ENCODE data around the gene UBAP1L. TPM values are rescaled to one million over a fixed set of nuclear protein-coding genes. Genes with fewer than 3 reads are reported as not detected.
"Not testable (repeated sequence)": the region's sequence is repeated elsewhere in the genome, so short reads cannot be mapped to it uniquely, and the experiment has no call there.

The UBAP1L gene
- total RNA-seq, 2 donors from 2014 or later = 3.4 to 4.6 TPM

DNA sequence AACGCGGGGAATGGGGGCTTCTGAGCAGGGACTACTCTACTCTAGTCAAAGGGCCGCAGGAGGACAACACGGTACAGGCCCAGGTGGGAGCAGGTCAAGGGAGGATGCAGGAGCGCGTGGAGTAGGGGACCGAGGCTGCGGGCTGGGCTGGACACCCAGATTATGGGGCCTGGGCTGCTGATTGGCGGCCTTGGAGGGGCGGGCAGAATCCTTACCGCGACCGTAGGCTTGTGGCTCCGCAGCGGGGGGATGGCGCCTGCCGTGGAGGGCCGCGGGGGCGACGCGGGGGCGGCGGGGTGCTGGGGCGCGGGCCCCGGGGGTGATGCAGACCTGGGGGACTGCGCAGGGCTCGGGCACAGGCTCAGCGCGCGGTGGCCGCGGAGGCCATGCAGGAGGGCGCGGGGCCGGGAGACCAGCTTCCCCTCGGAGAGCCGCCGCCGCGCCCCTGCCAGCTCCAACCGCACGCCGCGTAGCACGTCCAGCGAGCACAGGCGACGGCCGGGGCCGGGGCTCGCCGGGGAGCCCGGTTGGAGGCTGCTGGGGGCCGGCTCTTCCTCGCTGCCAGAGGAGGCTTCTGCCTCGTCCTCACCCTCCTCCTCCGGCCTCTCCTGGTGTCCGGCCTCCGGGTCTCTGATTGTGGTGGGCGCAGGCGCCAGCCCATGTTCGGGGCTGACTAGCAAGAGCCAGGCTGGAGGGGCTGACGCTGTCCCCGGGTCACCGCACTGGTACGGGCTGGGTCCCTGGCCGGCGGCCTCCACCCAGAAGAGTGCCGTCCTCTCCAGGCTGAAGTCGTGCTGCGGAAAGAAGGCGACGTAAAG is 12.9 kb downstream of the UBAP1L start:
- Histone ChIP-seq H3K9me3 (no peaks in the 10 kb centered on the region), H3K27me3 (no peaks in the 10 kb centered on the region), H3K36me3 (replicated peaks in 1 of 2; ENCODE audit: insufficient read depth in 1 of 2, low read depth in 2 of 2) (peaks cover 6 to 9% of the 10 kb centered on the region in 2 donors), H3K4me1 (no peaks in the 10 kb centered on the region), H3K27ac (no peak overlapping the region), H3K4me3 (no peak overlapping the region)
- peak; percentile 12 for ATAC-seq
- TF ChIP-seq POLR2A (IDR thresholded peaks at IDR 0.05) = no peak
- 85 to 87% methylated on average over 43 to 47 of the region's 75 CpGs for WGBS, 2 donors
- no peak for DNase-seq
- intact Hi-C loops (cut with DNase I) = no loop called here

DNA sequence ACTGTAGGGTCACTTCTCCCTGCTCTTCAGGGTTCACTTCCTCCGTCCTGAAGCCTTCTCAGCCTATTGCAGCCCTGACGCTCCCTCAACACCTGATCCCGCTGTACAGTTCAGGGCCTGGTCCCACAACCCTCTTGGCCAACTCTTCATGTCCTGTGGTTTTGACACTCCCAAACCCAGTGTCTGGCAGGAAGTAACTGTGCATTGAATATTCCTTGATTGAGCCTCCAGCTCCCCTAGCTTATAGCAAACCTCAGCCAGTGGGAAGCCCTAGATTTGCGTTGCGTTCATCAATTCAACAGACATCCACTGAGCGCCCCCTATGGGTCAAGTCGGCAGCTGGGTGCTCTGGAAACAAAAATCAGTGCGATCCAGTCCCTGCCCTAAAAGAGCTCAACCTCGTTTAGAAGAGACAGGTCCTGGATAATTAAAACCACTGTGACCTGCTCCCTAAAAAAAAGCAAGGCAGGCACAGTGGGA is 13.5 kb downstream of the UBAP1L start:
- intact Hi-C loops (cut with DNase I) = no loop called here
- no peak for ATAC-seq
- H3K27ac ChIP-seq = no peak overlapping the region
- TF ChIP-seq, protein P1, sequence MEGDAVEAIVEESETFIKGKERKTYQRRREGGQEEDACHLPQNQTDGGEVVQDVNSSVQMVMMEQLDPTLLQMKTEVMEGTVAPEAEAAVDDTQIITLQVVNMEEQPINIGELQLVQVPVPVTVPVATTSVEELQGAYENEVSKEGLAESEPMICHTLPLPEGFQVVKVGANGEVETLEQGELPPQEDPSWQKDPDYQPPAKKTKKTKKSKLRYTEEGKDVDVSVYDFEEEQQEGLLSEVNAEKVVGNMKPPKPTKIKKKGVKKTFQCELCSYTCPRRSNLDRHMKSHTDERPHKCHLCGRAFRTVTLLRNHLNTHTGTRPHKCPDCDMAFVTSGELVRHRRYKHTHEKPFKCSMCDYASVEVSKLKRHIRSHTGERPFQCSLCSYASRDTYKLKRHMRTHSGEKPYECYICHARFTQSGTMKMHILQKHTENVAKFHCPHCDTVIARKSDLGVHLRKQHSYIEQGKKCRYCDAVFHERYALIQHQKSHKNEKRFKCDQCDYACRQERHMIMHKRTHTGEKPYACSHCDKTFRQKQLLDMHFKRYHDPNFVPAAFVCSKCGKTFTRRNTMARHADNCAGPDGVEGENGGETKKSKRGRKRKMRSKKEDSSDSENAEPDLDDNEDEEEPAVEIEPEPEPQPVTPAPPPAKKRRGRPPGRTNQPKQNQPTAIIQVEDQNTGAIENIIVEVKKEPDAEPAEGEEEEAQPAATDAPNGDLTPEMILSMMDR (IDR thresholded peaks at IDR 0.05) = peak in 6 of 7 experiments; percentile 38 to 58 (median 43)
- no peak for TF ChIP-seq POLR2A (IDR thresholded peaks at IDR 0.05)
- H3K27me3 ChIP-seq = no peaks in the 10 kb centered on the region
- H3K9me3 ChIP-seq = no peaks in the 10 kb centered on the region
- H3K4me1 ChIP-seq = no peaks in the 10 kb centered on the region
- peaks cover 6 to 9% of the 10 kb centered on the region in 2 donors for H3K36me3 ChIP-seq (replicated peaks in 1 of 2; ENCODE audit: insufficient read depth in 1 of 2, low read depth in 2 of 2)
- H3K4me3 ChIP-seq = no peak overlapping the region
- WGBS, 2 donors = 50 to 60% methylated on average over 9 of the region's 9 CpGs
- peak; percentile 39 to 57 (median 46) for DNase-seq

DNA sequence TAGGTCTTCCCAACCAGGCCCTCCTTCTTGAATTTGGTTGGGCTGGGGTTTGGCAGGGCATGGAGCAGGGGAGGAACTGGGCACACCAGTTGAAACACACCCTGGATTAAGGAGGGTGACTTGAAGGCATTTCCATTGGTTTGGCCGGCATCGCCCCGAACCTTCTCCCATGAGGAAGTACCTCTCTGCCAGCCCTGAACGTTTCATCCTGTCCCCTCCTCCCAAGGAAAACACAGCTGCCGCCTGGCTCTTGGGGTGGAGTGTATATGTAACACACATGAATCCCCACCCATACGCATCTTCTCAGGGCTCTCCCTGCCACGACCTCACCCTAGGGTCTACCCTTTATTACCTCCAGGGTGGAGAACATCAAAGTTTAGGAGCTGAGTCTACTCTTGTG is 14.6 kb downstream of the UBAP1L start:
- Histone ChIP-seq H3K4me3 (no peak overlapping the region), H3K9me3 (no peaks in the 10 kb centered on the region), H3K4me1 (no peaks in the 10 kb centered on the region), H3K36me3 (replicated peaks in 1 of 2; ENCODE audit: insufficient read depth in 1 of 2, low read depth in 2 of 2) (peaks cover 6 to 8% of the 10 kb centered on the region in 2 donors), H3K27ac (no peak overlapping the region), H3K27me3 (no peaks in the 10 kb centered on the region)
- DNase-seq = no peak
- WGBS, 2 donors = 78 to 82% methylated on average over 7 of the region's 7 CpGs
- no peak for ATAC-seq
- intact Hi-C loops (cut with DNase I) = no loop called here
- TF ChIP-seq, protein P1 (IDR thresholded peaks at IDR 0.05) = no peak
- TF ChIP-seq POLR2A (IDR thresholded peaks at IDR 0.05) = no peak

DNA sequence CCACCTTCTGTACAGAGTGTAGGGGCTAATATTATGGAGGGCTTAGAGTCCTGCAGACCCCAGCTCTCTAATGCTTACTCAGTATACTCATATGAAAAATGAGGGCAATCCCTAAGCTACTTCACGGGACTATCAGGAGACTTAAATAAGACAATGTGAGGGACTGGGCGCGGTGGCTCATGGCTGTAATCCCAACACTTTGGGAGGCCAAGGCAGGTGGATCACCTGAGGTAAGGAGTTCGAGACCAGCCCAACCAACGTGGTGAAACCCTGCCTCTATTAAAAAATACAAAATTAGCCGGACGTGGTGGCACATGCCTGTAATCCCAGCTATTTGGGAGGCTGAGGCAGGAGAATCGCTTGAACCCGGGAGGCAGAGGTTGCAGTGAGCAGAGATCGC is 15.2 kb downstream of the UBAP1L start:
- H3K9me3 ChIP-seq; H3K36me3 ChIP-seq (replicated peaks in 1 of 2; ENCODE audit: insufficient read depth in 1 of 2, low read depth in 2 of 2); H3K4me1 ChIP-seq; intact Hi-C loops (cut with DNase I); DNase-seq; H3K27ac ChIP-seq; ATAC-seq; H3K27me3 ChIP-seq; H3K4me3 ChIP-seq: not testable (repeated sequence)
- WGBS, 2 donors = 89 to 94% methylated on average over 10 of the region's 10 CpGs

DNA sequence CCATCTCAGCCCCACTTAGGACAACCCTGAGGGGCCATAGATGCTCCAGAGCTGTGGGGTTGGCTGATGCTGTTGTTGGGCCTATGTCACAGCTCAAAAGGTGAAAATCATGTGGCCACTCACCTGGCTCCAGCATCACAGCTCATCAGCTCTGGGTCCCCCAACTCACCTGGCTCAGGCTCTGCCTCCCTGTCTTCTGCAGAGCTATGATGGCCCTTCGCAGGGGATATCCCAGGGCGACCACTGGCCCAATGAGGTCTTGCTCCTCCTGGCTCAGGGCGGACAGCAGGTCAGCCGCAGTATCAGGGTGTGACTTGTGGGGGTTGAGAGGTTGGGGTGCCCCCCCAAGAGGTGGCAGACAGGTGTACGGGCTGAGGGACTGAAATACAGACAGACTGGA is 15.7 kb downstream of the UBAP1L start:
- no peaks in the 10 kb centered on the region for H3K9me3 ChIP-seq
- DNase-seq (no peak), ATAC-seq (no peak)
- no peaks in the 10 kb centered on the region for H3K4me1 ChIP-seq
- no peaks in the 10 kb centered on the region for H3K27me3 ChIP-seq
- WGBS, 2 donors = 93% methylated on average over 5 of the region's 5 CpGs; no CpG with 5 or more reads in 1 of the 2 donors
- intact Hi-C loops (cut with DNase I) = no loop called here
- TF ChIP-seq, protein P1 (IDR thresholded peaks at IDR 0.05) = no peak
- TF ChIP-seq POLR2A (IDR thresholded peaks at IDR 0.05) = no peak
- H3K27ac ChIP-seq = no peak overlapping the region
- H3K36me3 ChIP-seq (replicated peaks in 1 of 2; ENCODE audit: insufficient read depth in 1 of 2, low read depth in 2 of 2) = peaks cover 4 to 6% of the 10 kb centered on the region in 2 donors
- no peak overlapping the region for H3K4me3 ChIP-seq
